ENCODE results near the gene EXOC4.

The EXOC4 gene

GRCh38 chr7:134059921-134060320 is 807.0 kb downstream of the EXOC4 start:
- DNase-seq (ENCODE audit: extremely low read depth, insufficient read length): no peak
- H3K27me3 ChIP-seq (replicated peaks; ENCODE audit: control insufficient read depth, insufficient read depth, low read length): no peaks in the 10 kb centered on the region
- TF ChIP-seq CTCF (IDR thresholded peaks at IDR 0.05; ENCODE audit: insufficient read depth, low read length, poor library complexity, severe bottlenecking): no peak
- H3K36me3 ChIP-seq (ENCODE audit: control insufficient read depth, insufficient read depth, low read length): no peaks in the 10 kb centered on the region
- H3K4me3 ChIP-seq (replicated peaks; ENCODE audit: low read depth, low read length): no peak overlapping the region

- no peak for TF ChIP-seq CTCF (IDR thresholded peaks at IDR 0.05; ENCODE audit: insufficient read depth, low read length, poor library complexity, severe bottlenecking)
- Histone ChIP-seq H3K4me3 (replicated peaks; ENCODE audit: low read depth, low read length) (no peak overlapping the region), H3K36me3 (ENCODE audit: control insufficient read depth, insufficient read depth, low read length) (no peaks in the 10 kb centered on the region), H3K27me3 (replicated peaks; ENCODE audit: control insufficient read depth, insufficient read depth, low read length) (no peaks in the 10 kb centered on the region)
- no peak for DNase-seq (ENCODE audit: extremely low read depth, insufficient read length)
Observed at GRCh38 chr7:134060874-134061273, 808.0 kb downstream of the EXOC4 start.

GRCh38 chr7:134062460-134062859 is 809.6 kb downstream of the EXOC4 start:
- no peak overlapping the region for H3K4me3 ChIP-seq (replicated peaks; ENCODE audit: low read depth, low read length)
- no peaks in the 10 kb centered on the region for H3K27me3 ChIP-seq (replicated peaks; ENCODE audit: control insufficient read depth, insufficient read depth, low read length)
- no peak for TF ChIP-seq CTCF (IDR thresholded peaks at IDR 0.05; ENCODE audit: insufficient read depth, low read length, poor library complexity, severe bottlenecking)
- no peak for DNase-seq (ENCODE audit: extremely low read depth, insufficient read length)
- no peaks in the 10 kb centered on the region for H3K36me3 ChIP-seq (ENCODE audit: control insufficient read depth, insufficient read depth, low read length)

GRCh38 chr7:134065415-134065814 is 812.5 kb downstream of the EXOC4 start:
- no peak for TF ChIP-seq CTCF (IDR thresholded peaks at IDR 0.05; ENCODE audit: insufficient read depth, low read length, poor library complexity, severe bottlenecking)
- Histone ChIP-seq H3K36me3 (ENCODE audit: control insufficient read depth, insufficient read depth, low read length) (no peaks in the 10 kb centered on the region), H3K27me3 (replicated peaks; ENCODE audit: control insufficient read depth, insufficient read depth, low read length) (no peaks in the 10 kb centered on the region), H3K4me3 (replicated peaks; ENCODE audit: low read depth, low read length) (no peak overlapping the region)
- no peak for DNase-seq (ENCODE audit: extremely low read depth, insufficient read length)

GRCh38 chr7:134067164-134067563 is 814.3 kb downstream of the EXOC4 start:
- no peak overlapping the region for H3K4me3 ChIP-seq (replicated peaks; ENCODE audit: low read depth, low read length)
- DNase-seq (ENCODE audit: extremely low read depth, insufficient read length): no peak
- no peak for TF ChIP-seq CTCF (IDR thresholded peaks at IDR 0.05; ENCODE audit: insufficient read depth, low read length, poor library complexity, severe bottlenecking)
- no peaks in the 10 kb centered on the region for H3K27me3 ChIP-seq (replicated peaks; ENCODE audit: control insufficient read depth, insufficient read depth, low read length)
- H3K36me3 ChIP-seq (ENCODE audit: control insufficient read depth, insufficient read depth, low read length): no peaks in the 10 kb centered on the region

GRCh38 chr7:134068670-134069069 is 815.8 kb downstream of the EXOC4 start:
- H3K4me3 ChIP-seq (replicated peaks; ENCODE audit: low read depth, low read length): no peak overlapping the region
- TF ChIP-seq CTCF (IDR thresholded peaks at IDR 0.05; ENCODE audit: insufficient read depth, low read length, poor library complexity, severe bottlenecking): no peak
- H3K27me3 ChIP-seq (replicated peaks; ENCODE audit: control insufficient read depth, insufficient read depth, low read length): no peaks in the 10 kb centered on the region
- no peaks in the 10 kb centered on the region for H3K36me3 ChIP-seq (ENCODE audit: control insufficient read depth, insufficient read depth, low read length)
- DNase-seq (ENCODE audit: extremely low read depth, insufficient read length): no peak

All from GM06990 (cell line).